Activated CD8-positive, alpha-beta memory T cell treated with anti-CD3 and anti-CD28 coated beads, Interleukin-2, amount 50 U/mL, for 48 hours (primary cell): ENCODE results near the gene GABRQ.

ENCODE experiments used
- DNase-seq: peaks from one replicate; pipeline ENCODE4 v3.0.0-alpha.2; 2020

Gene GABRQ

DNA sequence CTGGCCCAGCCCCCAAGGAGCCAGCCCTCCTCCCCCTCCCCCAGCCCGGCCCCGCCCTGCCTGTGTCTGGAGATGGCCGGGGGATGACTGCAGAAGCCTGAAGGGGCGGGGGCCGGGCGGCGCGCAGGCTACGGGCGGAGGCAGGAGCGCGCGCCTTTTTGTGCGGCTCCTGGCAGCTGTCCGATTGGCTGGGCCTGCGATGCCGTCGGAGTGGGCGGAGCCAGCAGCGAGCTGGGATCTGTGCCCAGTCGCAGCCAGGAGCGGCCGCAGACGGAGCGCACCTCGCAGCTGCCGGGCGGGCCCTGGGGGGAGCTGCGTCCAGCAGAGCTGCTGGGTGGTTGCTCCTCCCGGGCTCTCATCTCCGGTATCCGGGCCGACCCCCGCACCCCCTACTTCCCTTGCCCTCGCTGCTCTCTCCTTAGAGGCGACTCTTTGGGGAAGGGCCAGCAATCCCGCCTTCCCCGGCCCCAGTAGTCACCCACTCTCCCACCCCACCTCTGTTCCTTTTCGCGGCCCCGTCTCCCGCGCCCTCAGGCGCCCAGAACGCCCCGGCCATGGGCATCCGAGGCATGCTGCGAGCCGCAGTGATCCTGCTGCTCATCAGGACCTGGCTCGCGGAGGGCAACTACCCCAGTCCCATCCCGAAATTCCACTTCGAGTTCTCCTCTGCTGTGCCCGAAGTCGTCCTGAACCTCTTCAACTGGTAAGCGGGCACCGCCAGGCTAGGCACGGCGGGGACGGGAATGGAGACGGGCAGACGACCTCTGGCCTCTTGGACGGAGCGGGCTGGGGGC is at the start of gene GABRQ:
GABRQ (plus strand) TSS at position 247 of the 794 bp plus-strand sequence; CDS start at position 555, 308 bp downstream.
- no peak for DNase-seq

DNA sequence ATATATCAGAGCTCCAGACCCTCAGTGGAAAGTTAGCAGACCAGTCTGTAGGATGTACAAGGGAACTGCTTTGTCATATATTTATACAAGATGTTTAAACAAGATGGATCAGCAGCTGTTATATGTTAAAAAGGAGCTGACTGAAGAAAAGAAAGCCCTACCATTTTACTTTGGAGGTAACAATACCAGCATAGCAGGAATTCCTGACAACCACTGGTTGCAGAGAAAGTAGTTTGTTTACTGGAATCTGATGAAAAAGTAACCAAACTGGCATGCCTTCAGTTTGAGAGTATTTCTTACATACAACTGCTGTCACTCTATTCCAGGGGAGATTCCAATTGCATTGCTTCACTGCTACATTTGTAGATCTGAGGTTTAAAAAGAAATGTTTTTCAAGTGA is 49.5 kb upstream of the GABRQ start:
- DNase-seq = no peak

DNA sequence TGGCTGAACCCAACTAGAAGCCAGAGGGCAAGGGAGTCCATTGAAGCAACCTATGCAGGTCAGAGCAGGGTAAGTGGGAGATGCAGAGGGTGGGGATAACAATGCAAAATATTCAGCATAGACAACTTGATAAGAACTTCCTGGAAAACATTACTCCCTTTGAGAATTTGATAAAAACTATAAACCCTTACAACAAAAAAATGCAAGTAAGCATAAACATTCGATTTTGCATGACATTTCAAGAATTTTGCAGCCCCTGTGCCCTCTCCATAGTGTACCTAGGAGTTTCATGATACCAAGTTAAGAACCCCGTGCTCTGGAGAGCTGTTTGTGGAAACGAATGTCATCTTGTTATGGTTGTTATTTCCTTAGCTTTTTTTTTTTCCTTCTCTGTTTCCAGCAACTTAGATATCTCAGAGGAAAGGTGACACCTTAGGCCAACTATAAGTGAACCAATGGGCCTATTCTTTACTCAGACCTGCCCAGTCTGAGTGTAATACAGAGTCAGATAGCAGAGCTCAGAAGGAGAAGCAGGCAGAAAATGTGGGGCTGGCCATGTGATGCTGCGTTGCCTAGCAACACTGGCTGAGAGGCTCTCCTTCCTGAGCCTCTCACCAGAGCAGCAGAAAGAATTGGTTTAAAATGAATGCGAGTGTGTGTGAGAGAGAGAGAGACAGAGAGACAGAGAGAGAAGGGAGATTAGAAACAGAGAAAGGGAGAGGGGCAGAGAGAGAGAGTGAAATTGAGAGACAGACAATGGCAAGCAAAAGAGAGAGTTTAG is 36.7 kb upstream of the GABRQ start:
- no peak for DNase-seq

DNA sequence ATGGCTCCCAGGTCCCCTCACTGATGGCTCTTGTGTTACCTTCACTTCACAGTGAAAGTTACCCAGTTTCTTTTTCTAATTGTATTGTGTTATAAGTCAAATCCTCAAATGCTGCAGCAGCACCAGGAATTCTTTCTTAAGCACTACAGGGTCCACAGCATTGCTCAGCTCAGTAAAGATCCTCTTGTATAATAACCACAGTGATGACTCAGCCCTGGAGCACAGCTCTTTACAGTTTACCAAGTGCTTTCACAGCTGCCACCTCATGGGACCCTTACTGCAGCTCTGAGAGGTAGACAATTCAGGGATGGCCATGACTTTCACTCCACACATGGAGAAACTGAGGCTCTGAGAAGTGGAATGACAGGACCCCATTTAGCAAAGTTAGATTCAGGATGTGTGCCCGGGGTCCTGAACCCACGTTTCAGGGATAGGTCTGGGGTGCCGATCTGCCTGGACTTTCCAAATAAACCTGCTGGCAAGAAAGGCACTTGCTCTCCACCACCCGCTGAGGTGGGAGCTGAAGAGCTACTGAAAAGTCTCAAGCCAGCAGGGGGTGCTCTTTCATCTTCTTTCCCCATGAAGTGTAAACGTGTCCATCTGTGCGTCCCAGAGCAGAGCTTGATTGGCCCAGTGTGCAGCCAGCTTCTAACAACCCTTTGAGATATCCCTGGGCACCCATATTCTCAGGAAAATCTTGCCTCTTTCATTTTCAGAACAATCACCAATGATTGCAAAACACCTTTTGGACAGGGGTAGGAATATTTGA is 35.7 kb upstream of the GABRQ start:
- DNase-seq = peak; percentile 41

DNA sequence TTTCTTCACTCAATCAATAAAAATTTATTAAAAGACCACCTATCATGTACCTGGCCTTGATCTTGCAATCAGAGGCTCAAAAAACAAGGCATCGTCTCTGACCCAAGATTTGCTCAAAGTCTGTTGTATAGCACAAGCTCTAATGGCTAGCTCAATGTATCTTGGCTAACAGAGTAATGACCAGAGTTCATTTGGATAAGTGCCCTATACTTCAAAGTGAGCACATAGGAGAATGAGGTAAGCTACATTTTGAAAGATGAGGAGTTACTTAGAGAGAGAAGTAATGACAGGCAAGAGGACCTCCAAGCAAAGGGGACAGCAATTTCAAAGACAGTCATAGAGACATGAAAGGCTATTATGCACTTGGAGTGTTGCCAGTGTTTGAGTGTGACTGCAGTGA is 22.9 kb upstream of the GABRQ start:
- DNase-seq = no peak

DNA sequence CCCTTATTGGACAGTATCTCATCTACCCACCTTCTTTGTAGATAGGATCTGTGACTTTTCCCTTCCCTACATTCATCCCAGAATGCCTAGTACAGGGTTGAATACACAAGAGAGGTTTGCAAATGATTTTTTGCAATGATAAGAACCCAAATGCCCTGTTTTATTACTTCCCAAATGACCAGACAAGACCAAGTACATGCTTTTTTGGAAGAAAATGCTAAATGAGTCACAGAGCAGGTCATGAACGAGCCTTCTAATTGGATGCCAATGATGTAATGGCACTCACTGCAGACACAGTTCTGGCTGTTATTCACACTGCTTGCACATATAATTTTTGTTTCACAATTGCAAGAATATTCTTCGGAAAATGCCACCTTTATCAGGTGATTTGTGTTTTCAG is 17.8 kb upstream of the GABRQ start:
- no peak for DNase-seq

DNA sequence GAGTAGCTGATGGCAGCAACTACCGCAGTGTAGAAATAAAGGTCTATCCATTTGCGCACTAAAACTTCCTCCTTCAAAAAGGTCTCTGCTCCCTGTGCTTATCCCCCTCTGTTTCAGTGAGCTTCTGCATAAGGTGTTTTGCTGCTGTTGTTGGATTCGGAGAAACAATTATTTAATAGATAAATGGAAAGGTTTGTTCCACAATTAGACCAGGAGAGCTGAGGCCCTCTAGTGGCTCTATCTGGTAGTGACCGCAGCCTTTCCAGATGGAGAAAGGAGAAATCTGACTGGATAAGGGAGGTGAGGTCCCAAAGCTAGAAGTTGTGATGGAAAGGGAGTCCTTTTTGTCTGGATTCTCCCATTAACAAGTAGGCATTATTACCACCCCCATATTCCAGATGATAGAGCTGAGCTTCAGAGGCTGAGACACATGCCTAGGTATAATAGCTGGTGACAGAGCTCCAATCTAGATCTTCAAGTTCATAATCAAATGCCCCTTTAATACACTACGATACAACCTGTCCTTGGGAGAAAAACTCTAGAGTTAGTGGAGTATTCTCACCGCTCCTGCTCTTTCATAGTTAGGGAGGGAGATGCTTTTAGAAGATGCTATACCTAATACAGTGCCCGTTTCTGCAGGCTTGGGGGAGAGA is 5.1 kb upstream of the GABRQ start:
- peak; percentile 60 for DNase-seq

DNA sequence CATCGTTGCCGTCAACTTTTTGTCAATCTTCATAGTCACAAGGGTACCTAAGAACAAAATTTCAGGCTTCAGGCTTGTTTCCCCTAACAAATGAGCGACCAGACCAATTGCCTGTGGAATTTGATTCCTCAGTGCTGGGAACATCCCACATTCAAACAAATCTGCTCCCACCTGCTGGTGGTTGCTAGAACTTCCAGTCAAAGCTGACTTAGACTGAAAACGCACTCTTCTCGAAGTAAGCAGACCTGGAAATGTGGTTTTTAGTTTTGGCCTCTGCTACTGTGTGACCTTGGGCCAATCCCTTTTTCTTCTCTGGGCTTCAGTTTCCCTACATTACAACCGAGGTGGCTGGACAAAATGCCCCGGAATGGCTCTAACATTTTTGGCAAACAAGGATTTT is 1.8 kb upstream of the GABRQ start:
- DNase-seq = no peak

DNA sequence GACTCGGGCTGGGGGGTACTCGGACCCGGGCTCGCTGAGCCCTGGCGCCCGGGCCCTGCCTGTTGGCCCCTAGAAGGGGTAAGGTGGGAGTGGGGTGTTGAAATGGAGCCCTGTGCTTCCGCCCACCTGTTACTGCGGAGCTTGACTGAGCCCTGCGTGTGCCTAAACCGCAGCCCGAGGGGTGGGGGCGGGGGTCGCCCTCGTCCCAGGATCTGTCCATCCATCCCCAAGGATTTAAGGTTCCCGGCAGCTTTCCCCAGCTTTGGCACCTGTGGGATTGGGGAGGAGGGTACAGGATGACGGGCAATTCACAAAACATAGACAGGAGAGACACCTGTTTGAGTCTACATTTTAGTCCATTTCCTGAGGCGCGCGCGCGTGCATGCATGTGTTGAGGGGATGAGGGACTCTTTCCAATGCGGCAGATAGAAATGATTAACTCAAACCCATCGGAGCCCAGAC is 779 bp downstream of the GABRQ start:
- DNase-seq = no peak

DNA sequence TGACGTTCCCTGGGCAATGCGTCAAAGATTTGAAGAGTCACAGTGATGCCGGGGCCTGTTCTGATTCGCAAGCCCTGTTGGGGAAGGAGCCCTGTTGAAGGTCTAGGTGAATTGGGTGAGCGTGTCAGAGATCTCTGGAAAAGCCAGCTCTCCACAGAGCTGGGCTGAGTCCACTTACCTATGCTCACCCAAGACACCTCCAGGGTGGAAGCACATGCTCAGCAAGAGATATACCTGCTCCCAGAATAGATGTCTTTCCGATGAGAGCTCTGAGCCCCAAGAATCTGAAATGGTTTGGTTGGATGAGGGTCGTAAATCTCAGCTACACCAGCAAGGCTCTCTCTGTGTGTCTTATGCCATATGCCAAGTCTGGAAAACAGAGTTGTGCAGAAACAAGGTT is 1.7 kb downstream of the GABRQ start:
- DNase-seq = no peak

DNA sequence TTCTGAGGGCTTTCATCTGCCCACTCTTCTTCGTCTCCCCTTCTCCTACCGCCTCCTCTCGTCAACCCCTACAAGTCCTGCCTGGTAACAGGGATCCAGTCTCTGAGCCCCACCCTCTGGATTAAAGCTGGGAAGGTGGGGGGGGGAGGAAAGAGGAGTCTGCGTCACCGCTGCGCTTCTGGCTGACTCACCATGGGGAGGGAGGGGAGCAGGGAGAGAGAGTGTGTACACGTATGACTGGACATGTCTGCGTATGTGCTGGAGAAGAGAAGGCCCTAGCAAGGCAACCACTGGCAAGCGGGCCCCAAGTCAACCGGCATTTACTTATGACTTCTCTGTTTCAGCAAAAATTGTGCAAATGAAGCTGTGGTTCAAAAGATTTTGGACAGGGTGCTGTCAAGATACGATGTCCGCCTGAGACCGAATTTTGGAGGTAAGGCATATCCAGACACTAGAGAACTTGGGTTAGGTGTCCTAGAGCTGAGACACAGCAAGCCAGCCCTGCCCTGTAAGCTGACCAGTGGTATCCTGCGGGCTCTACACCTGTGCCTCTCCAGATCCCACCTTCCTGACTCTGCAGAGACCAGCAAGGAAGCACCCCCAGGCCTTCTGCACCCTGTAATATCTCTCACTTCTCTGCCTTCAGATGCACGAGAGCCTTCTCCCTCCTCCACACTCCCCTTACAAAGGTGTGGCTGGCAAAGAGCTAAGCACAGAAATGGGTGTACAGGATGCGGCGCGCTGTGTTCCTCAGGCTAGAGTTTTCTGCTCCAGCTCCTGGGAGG is 2.5 kb downstream of the GABRQ start:
- DNase-seq = no peak

DNA sequence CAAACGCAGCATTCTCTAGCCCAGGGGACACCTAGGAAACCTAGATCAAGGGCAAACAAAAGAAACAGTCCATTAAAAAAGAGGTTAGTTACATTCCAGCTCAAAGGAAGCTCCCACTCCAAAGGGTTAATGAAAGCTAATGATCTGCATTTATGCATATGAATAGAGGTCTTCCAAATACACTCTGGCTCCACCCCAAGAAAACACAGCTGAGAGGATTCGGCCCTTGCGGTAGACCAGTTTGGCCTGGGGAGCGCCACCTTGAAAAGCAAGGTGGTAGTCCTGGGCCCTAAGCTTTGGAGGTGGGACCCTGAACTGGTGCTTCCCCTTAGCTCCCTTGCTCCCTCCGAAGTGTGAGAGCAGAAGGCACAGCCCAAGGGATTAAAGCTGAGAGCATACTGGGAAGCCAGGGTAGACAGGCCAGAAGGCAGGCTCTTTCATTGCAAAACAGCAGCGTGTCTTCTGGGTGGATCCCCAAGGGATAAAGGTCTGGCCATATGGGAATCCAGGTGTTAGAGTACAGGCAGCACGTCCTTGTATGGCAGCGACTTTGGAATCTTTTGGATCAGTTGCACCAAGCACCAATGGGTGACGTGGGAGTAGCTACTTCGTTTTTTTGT is 3.7 kb downstream of the GABRQ start:
- DNase-seq = no peak

DNA sequence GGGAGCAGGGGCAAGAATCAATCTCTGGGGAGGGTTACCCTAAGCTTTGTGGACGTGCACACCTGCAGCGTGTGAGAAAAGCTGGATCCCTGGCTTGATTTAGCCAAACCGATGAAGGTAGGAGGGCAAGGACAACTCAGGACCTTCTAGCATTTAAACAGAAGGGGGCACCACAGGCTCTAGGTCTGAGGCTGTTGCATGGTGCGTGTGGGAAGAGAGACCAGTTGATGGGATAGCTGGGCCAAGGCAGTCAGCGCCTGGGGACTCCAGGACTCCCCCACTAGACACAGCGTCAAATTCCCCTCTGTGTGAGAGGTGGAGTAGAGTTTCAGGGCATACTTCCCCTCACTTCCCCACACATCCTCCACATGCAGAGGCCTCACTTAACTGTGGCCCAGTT is 4.3 kb downstream of the GABRQ start:
- no peak for DNase-seq

DNA sequence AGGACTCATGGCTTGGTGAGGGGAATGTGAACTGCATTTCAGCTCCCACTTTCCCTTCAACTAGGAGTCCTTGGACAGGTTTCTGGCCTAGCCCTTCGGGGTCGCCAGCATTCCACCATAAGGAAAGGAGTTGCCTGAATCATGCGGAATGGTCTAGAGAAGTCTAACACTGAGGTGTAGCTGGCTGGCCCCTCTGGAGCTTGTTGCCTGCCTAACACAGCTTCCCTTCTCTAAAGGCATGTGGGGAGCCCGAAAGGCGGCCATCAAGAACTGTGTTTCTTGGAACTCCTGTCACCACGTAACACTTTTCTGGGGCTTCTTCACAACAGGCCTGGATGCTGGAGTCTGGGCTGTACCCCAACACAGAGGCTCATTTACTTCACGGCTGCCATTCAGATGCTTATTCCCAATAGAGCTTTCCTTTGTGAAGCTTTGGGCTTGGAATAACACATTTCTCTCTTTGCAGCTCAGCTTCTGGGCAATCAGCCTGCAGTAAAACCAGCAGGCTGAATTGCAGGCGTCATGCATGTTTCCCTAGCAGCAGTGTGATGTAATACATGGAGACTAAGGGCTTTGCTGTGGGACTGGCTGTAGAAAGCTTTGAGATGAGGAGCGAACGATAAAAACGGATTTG is 5.4 kb downstream of the GABRQ start:
- no peak for DNase-seq

DNA sequence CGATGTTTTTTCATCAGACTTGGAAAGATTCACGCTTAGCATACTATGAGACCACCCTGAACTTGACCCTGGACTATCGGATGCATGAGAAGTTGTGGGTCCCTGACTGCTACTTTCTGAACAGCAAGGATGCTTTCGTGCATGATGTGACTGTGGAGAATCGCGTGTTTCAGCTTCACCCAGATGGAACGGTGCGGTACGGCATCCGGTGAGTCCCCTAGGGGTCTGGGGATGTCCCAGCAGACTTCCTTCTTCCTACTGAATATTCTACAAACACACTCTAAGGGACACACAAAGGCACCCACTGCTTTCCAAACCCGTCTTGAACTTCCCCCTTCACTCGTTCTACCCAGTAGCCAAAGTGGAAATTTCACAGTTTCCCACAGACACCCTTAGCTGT is 9.3 kb downstream of the GABRQ start:
- DNase-seq = no peak

DNA sequence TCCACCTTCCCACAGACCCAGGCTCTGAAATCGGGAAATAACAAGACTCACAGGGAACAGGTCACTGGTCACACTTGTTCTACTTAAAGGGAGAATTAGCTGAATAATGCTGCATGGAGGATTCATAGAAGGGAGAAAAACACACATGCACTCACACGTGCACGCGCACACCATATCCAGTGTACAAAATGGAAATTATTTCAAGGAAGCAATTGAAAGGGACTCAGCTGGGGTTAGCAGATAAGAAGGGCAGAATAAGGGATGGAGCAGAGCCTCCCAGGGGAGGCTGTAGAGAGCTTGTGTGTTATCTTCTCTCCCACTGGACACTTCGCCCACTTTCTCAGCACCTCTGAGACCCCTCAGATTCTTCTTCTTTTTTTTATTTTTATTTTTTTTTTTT is 10.3 kb downstream of the GABRQ start:
- no peak for DNase-seq

DNA sequence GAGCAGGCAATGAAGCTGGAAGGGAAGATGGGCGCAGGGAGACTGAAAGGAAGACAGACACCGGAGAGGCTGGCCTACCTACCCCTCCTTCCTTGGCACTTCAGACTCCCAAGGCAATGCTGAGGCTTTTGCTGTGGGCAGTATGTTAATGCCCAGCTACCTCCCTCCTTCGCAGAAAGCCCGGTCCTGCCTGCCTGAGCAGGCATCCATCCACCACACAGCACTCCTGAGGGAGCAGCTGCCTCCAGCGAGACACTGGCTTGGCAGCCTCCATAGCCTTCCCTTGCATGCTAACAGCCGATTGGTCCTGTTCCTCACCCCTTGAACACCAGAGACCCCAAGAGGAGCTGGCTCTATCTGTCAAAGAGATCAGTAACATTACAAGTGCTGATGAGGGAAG is 14.4 kb downstream of the GABRQ start:
- DNase-seq = no peak

DNA sequence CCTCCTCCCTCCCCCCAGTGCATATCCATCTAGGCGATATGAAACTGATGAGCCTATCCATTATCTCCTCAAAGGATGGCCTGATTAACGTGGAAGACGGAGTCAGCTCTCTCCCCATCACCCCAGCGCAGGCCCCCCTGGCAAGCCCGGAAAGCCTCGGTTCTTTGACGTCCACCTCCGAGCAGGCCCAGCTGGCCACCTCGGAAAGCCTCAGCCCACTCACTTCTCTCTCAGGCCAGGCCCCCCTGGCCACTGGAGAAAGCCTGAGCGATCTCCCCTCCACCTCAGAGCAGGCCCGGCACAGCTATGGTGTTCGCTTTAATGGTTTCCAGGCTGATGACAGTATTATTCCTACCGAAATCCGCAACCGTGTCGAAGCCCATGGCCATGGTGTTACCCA is 14.8 kb downstream of the GABRQ start:
- no peak for DNase-seq

DNA sequence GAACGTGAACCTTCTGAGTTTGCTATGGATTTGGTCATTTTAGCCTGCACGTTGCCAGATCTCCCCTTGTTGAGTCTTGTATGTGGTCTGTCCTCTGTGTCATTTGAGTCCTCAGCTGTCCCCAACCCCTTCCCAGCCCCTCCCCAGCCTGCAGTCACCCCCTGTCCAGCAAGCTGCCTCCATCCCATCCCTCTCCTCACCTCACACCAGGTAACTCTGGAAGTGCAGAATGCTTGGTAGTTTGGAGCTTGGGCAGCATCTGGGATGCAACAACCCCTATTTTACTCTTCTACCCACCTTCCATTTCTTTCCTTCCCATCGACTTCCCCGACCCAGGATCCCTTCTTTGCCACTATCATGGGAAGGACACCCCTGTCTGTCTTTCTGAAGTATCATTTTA is 18.4 kb downstream of the GABRQ start:
- DNase-seq = no peak

DNA sequence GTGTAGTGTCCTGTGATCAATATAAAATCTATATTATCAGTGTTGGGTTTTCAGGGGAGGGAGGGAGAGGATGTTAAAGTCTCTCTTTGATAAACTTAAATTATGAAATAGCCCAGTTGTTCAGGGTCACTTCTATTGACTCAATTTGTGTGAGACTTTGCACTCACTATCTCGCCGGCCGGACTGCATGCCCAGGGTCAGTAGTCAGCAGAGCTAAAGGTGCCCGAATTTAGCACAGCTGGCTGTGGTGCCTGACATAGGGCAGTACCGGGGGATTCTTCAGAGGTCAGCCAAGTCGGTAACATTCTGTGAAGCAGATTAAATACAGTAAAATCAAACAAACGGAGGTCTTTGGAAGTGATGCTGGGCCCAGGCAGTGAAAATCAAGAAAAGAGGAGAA is 19.2 kb downstream of the GABRQ start:
- DNase-seq = no peak

DNA sequence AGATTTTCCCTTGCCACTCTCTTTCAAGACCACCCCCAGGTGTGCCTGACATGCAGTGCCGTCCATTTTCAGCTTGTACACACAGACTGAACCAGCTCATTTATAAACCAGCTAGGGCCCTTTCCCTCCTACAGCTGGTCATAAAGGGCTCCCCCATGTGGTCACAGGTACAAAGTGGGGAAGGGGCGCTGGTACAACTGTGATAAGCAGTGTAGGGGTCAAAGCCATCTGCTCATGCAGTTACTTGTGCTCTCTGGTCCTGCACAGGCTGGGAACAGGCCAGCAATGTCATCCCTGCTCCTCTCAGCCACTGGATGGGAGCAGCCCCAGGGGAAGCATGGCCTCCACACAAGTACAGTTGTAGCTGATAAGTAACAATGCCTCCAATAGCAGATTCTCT is 20.6 kb downstream of the GABRQ start:
- DNase-seq = no peak
